Measurements from ENCODE around the gene FKBP5.
A peak's percentile ranks its signal among the peaks of the same experiment; 100 is the strongest.
"Not testable (repeated sequence)": the region's sequence is repeated elsewhere in the genome, so short reads cannot be mapped to it uniquely, and the experiment has no call there.

The FKBP5 gene

DNA sequence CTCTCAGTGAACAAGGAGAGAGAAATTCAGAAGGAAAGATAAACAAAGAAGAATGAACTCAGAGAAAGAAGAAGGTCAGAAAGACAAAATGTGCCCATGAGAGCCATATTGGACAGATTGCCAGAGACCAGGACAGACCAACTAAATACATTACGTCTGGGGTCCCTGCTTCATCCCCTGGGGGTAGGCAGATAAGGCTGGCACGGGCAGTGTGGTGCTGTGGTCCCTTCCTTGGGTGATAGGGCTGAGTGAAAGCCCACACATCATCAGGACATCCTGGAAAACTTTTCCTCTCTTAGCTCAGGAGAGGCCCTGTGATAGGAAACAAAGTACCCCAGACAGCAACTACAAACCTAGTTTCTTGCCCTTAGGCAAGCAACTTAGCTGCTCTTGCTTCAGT is 34.9 kb upstream of the FKBP5 start:
- DNase-seq = no peak

DNA sequence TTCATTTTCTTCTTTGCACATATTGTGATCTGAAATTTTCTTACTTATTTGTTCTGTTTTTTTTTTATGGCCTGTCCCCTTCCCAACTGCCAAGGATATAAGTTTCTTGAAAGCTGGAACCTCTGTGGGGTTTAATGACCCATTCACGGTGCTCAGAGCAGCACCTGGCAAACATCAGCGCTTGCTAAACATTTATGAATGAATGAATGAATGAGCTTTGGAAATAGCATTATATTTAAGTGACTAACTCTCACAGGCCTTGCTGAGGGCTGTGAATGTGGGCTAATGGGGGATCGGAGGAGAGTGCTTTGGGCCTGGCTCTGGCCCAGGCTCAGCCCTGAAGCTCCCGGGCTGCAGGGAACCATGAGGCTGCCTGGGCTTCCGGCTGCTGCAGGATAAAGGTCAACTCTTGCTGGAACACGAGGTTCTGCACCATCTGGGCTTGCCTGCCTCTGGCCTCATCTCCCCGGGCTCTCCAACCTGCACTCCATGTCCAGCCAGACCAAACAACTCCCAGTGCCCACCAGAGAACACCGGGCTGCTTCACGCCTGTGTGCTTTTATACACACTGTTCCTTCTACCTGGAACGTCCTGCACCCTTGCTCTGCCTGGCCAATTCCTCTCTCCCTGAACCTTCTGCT is 33.5 kb upstream of the FKBP5 start:
- DNase-seq = no peak

DNA sequence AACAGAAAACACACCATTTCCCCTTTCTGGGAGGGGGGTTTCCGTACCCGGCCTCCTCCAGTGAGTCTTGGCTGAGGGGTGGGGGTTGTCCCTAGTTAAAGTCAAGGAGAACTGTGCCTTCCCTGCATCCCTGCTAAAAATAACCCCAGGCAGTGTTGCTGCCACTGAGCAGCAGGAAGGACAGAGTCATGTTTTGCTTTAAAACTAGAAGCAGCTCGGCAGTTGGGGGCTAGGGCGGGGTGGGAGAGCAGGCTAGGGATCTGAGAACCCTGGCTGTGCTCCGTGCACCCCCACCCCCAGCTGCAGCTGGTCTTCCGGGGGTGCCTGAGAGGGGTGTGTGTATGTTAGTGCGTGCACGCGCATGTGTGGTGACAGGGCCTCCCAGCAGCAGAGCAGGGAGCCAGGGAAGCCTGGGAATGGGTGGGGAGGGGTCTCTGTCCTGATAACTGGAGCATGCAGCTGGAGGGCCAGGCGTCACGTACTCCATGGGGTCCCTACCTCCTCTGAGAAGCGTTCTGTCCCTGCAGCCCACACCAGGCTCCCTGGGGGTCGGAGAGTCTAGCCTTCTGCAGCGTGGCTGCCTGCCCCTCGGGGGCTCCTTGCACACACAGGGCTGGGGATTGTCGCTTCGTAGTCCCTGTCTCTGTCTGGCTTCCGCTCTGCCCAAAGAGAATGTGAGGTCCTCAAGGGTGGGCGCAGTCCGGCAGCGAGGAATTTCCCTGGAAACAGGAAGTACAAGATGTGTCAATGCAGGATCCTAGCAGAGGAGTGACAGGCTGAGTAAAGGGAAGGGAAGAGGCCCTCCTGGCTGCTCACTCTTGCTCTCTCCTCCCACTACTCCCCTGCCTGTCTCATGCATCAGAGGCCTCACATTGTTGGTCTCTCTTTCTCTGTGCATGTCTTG is 31.4 kb upstream of the FKBP5 start:
- peak in 1 of 4 experiments; percentile 30 for DNase-seq

DNA sequence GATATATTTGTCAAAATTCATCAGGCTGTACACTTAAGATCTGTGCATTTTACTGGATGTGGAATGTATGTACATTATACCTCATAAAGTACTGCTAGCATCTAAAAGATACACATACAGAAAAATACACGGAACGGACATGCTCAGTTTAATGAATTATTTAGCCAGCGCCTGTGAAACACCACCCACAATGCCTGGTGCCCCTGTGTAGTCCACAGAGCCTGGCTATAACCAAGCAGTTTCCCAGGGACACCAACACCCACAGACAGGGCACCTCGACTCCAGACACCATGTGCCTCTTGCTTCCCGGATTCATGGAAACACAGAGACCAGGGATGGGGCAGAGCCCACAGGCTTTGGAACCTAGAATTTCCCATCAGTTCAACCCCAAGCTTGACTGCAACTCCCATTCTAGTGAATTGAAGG is 30.7 kb upstream of the FKBP5 start:
- DNase-seq = no peak

DNA sequence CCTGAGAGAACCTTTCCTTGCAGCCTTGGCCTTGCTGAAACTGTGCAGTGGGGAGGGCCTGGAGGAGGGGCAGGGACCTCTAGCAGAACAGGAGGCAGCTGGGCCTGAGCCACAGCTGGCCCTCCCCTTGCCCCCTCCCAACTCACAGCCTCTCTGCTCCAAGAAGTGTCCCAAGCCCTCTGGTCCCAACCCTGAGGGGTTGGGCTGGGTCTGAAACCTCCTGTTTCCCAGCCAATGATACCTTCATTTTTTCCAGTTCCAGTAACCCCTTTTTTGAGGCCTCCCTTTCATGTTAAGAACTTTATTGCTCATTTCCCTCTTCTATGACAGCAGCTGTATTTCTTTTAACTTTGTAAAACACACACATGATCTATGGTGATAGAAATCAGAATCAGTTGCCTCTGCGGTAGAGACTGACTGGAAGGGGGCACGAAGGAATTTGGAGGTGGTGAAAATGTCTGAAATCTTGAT is 30.2 kb upstream of the FKBP5 start:
- DNase-seq = peak in 1 of 4 experiments; percentile 33

DNA sequence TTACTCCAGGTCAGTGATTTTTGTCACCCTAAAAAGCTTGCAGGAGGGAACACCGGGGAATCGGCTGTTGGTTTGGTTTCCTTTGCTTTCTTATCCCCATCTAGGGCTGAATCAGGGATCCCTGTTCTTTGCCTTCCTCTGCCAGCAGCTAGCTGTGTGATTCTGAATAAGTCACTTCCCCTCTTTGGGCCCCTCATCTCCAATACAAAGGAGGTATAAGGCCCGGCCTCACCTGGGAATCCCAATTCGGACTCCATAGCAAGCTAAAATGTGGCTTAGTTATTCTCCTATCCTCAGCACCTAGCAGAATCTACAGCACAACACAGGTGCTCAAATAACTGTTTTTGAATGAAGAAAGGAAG is 29.6 kb upstream of the FKBP5 start:
- DNase-seq = no peak

DNA sequence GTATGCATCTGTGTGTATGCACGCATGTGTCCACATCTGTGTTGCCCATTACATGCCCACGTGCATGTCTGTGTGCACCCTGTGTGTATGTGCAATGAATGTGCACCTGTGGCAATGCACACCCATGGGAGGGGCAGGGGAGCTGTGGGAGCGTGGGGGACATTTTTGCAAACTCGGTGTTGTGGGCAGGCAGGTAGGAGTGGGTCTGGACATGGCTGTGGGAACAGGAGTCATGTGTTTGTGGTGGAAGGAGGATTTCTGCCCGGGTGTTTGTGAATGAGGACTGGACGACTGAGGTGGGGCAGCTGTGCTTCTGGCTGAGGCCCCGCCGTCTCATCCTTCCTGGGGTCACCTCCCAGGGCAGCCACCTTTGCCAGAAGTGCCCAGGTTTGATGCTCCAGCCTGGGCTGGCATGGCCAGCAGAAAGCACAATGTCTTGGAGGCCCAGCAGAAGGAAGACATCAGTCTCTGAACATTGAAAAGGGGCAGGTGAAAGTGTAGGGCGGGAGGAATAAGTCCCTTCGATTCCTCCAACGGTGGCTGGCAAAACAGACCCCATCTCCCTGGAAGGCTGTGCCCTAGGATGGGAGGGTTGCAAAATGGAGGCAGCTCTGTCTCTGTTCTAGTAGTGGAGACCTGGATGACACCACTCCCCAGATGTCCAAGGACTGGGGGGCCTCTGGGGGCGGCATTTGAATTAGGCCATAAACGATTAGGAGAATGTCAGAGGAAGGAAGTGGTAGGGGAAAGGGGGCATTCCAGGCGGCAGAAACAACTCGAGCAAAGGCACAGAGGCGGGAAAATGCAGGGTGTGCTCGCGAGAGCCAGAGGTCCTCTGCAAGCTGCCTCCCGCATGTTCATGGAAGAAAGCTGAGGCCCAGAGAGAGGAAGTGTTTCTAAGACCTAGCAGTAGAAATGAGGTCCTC is 29.0 kb upstream of the FKBP5 start:
- DNase-seq = no peak

DNA sequence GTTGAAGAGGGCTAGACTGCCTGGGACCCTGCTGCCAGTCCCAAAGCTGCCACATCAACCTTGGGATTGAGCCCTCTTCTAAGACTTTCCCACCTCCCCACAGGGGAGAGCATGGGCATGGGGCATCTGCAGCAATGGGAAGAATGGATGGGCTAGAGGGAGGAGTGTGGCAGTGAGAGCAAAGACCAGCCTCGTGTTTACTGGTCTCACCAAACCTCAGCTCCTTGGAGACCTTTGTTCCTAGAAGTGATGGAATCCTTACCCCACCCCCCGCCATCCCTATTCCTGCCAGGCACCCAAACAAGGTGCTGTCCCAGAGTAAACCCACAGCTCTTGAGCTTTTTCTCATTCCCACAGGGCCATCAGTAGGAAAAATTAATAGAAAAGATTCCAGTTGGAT is 28.1 kb upstream of the FKBP5 start:
- no peak for DNase-seq

DNA sequence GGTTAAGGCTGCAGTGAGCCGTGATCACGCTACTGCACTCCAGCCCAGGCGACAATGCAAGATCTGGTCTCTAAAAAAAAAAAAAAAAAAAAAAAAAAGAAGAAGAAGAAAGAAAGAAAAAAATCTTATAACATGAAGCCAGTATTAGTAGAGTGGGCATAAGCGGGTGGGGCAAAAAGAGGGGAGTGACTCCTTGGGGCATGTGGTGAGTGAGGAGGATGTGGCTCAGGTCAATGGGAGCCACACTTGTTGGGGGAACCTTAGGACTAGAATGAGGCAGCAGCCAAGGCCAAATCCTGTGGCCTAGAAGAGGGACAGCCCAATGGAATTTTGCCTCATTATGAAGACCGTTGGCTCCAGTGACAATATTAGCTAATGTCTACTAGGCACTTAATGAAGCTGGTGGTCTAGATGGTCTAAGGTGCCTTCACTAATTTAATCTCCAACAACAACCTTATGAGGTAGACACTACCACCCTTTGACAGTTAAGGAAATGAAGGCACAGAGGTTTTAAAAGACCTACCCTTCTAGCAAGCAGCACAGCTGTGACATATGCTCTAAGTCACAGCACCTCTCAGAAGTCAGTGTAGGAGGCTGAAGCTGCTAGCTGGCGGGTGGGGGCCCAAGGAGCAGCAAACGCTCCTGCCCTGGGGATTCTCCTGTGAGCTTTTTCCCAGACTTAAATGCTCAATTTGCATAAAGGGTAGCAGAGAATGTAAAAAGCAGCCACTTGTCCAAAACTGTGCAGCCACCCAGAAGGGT is 24.5 kb upstream of the FKBP5 start:
- DNase-seq = no peak

DNA sequence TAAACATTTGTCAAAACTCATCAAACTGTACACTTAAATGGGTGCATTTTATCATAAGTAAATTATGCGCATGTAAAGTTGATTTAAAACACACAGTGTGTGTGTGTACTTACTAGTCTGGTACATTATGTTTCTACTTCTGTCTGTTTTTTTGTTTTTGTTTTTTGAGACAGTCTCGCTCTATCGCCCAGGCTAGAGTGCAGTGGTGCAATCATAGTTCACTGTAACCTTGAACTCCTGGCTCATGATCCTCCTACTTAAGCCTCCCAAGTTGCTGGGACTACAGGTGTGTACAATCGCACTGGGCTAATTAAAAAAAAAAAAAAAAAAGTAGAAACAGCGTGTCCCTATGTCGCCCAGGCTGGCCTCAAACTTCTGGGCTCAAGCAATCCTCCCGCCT is 23.0 kb upstream of the FKBP5 start:
- no peak for DNase-seq

DNA sequence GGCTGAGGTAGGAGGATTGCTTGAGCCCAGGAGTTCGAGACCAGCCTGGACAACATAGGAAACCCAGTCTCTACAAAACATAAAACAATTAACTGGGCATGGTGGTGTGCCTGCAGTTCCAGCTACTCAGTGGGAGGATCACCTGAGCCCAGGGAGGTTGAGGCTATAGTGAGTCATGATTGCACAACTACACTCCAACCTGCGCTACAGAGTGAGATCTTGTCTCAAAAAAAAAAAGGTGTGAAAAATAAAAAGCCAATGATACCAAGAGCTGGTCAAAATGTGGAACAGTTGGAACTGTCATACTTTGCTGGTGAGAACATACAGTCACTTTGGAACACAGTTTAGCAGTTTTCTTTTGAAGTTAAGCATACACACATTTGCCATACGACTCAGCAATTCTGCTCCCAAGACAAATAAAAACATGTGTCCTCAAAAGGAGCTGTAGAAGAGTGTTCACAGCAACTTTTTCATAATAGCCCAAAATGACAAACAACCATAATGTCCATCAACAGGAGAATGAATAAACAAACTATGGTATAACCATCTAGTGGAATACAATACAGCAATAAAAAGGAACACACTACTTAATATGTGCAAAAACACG is 21.6 kb upstream of the FKBP5 start:
- DNase-seq = no peak

DNA sequence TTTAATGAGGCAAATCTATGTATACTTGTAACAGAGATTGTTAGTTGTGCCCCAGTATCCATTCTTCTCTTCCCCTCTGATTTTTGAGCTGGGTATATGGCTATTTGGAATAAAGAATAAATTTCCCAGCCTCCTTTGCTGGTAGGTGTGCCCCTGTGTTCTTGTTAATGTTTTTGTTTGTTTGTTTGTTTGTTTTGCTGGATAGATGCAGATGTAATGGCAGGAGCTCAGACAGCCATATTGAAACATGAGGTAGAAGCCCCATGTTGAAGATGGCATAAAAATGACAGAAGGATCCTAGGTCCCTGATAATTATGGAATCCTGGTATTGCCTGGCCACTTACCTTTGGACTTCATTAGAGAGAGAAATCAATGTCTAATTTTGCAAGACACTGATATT is 19.9 kb upstream of the FKBP5 start:
- no peak for DNase-seq

DNA sequence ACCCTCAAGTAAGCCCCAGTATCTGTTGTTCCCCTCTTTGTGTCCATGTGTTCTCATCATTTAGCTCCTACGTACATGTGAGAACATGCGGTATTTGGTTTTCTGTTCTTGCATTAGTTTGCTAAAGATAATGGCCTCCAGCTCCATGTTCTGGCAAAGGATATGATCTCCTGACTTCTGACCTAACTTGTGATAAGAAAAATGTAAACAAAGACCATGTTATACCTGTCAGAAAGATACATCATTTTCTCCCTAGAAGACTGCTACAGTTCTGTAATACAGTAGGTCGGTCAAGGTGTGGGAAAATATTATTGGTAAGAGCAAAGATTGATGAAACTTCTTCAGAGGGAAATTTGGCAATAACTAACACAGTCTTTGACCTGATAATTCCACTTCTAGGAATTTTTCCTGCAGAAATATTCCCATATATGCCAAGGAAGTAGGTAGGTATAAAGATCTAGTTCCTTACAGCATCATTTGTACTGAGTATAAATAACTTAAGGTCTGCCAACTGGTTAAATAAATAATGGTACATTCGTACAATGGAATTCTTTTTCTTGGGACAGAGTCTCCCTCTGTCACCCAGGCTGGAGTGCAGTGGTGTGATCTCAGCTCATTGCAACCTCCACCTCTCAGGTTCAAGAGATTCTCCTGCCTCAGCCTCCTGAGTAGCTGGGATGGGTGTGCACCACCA is 19.1 kb upstream of the FKBP5 start:
- DNase-seq = no peak

DNA sequence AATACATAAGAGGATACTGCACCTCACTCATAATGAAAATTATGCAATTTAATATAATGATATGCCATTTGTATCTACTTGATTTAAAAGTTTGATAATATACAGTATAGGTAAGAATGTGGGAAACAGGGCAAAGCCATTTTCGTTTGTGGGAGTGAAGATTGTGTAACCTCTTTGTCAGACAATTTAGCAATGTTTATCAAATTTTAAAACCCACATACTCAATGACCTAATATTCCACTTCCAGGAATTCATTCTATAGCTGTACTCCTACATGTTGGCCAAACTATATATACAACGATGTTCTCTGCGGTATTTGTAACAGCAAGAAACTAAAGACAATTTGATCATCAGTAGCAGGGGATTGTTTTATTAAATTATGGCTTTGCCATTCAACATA is 17.8 kb upstream of the FKBP5 start:
- no peak for DNase-seq

DNA sequence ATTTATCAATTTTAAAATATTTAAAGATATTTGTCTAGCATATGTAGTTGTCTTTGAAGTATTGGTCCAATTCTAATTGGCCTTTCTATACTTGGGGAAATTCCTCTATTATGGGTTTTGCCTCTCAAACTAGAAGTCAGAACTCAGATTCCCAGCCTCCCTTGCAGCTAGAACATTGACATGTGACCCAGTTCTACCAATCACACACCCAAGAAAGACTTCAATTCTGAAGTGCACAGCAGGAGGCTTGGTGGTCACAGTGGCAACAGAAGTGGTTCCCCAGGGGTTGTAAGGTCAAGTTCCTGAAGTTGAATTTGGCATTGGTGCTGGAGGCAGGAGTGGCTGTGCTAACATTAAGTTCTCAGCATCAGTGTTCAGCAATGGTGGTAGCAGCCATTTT is 14.8 kb upstream of the FKBP5 start:
- no peak for DNase-seq

DNA sequence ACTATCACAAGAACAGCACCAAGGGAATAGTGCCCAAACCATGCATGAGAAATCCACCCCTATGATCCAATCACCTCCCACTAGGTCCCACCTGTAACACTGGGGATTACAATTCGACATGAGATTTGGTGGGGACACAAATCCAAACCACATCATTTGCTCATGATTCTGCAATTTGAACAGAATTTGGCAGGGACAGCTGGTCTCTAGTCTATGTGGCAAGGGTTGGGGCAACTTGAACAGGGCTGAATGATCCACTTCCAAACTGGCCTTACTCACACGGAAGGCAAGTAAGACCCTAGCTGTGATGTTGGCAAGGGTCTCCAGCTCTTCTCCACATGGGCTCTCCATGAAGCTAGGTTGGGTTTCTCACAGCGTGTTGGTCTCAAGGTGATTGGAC is 10.1 kb upstream of the FKBP5 start:
- no peak for DNase-seq

DNA sequence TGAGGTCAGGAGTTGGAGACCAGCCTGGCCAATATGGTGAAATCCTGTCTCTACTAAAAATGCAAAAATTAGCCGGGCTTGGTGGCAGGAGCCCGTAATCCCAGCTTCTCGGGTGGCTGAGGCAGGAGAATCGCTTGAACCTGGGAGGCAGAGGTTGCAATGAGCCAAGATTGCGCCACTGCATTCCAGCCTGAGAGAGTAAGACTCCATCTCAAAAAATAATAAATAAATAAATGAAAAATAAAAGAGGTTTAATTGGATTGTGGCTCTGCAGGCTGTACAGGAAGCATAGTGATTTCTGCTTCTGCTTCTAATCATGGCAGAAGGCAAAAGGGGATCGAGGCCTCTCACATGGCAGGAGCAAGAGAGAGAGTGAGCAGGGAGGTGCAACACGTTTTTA is 9.7 kb upstream of the FKBP5 start:
- DNase-seq = not testable (repeated sequence)

DNA sequence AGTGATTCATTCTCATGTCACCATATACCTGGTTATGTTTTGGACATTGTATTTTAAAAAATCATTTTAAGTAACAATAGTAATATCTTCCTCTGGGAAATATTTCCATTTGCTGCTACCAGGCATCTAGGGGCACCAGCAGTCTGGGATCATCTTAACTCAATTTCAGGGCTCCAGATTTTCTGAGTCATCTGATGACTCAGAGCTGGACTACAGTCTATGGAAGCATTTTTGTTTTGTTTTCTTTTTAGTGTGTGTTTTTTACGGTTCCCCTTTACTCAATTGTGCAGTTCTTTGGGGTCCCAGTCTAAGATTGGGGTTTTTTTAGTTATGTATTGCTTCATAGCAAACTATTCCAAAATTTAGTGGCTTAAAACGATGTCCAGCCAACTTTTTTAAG is 5.7 kb upstream of the FKBP5 start:
- DNase-seq = no peak

DNA sequence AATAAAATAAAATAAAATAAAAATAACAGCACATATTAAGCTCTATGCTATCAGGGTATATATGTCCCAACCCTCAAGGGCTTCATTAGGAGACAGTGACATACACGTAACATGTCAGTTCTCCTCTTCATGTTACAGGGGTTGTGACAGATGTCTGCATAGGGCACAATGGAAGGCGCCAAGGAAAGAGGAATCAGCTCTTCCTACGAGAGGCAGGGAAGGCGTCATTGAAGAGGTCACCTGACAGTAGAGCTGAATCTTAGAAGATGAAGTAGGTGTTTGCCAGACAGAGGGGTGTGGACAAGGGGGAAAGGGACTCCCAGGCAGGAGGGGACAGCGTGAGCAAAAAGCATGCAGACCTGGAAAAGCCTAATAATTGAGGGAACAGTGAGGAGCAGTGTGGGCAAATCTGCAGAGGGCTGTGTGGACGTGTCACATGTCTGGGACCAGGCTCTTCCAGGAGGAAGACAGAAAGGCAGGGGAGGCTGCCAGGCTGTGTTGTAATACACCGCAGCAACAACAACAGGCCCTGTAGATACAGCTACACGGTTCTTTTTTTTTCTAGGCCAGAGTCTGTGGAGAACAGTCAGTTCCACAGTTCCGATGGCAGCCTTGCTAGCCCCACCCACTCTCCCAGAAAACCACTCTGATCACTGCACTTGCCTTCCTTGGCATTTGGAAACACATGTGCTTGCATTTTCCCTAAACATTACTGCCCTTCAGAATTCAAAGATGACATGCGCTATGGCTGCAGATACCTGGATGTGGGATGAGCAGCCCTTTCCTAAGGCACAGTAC is 2.5 kb upstream of the FKBP5 start:
- DNase-seq = no peak

DNA sequence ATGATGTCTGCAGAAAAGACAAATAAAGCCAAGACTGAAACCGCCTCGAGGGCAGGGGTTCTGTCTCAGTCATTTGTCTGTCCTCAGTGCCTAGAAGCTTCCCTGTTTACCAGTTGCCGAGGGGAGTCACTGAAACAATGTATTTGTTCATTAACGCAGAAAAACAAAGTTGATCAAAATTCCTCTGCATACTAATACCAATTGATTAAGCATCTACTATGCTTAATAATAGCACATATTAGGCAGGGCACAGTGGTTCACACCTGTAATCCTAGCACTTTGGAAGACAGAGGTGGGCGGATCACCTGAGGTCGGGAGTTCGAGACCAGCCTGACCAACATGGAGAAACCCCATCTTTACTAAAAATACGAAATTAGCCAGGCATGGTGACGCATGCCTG is 1.8 kb upstream of the FKBP5 start:
- DNase-seq = no peak

DNA sequence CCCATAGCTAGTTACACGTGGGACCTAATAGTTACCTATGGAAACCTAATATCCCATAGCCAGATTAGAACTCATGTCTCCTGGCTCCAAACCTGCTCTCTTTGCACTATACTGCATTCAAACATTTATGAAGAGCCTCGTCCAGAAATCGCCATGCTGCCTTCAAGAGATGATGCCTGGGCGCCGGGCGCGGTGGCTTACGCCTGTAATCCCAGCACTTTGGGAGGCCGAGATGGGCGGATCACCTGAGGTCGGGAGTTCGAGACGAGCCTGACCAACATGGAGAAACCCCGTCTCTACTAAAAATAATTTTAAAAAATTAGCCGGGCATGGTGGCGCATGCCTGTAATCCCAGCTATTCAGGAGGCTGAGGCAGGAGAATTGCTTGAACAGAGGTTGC is 1.3 kb upstream of the FKBP5 start:
- not testable (repeated sequence) for DNase-seq
